K562 (cell line): Measurements from ENCODE around the gene GNG5.

ENCODE experiments used
- EZH2 ChIP-seq: IDR thresholded peaks from 2 replicates; pipeline ENCODE4 v1.6.1; 2012; ENCODE audit warnings: low read depth, mild to moderate bottlenecking, inconsistent platforms, low read length, borderline replicate concordance
- HDAC1 ChIP-seq, 2 experiments: fragments of 450-650 bp; IDR thresholded peaks; 2 replicates each; pipeline ENCODE4 v1.6.1; 2016 to 2017; ENCODE audit warnings: inconsistent platforms in 1 of 2, mild to moderate bottlenecking in 1 of 2, moderate library complexity in 1 of 2
- KLF13 ChIP-seq: fragments of 450-650 bp; IDR thresholded peaks from 2 replicates; pipeline ENCODE4 v1.6.1; 2016; ENCODE audit warnings: missing genetic modification characterization, low read depth, mild to moderate bottlenecking, missing compliant biosample characterization, moderate library complexity, borderline replicate concordance
- MNT ChIP-seq, 2 experiments: fragments of 450-650 bp; conservative IDR thresholded peaks; 2 replicates each; pipeline ENCODE4 v1.6.1; 2017; ENCODE audit warnings: mild to moderate bottlenecking in 2 of 2, moderate library complexity in 2 of 2
- PRPF4 ChIP-seq: fragments of 200-400 bp; formaldehyde crosslinking; IDR thresholded peaks from one replicate; pipeline ENCODE4 v1.6.1; 2017; ENCODE audit warnings: low read length, low read depth, mild to moderate bottlenecking; ENCODE audit not compliant: insufficient read depth, poor library complexity, severe bottlenecking
- YY1 ChIP-seq, 3 experiments: IDR thresholded peaks; 2 replicates each; pipeline ENCODE4 v1.6.1; 2011; ENCODE audit warnings: low read length in 2 of 3, mild to moderate bottlenecking in 2 of 3, moderate library complexity in 2 of 3, borderline replicate concordance in 1 of 3, control low read depth in 1 of 3, low read depth in 1 of 3; ENCODE audit not compliant: insufficient read depth in 3 of 3, insufficient replicate concordance in 2 of 3, control insufficient read depth in 1 of 3, insufficient read length in 1 of 3; ENCODE audit errors: extremely low read depth in 1 of 3
- ZNF124 ChIP-seq: sonication (generic); formaldehyde crosslinking; IDR thresholded peaks from 2 replicates; pipeline ENCODE4 v1.8.1; 2022; ENCODE audit warnings: missing genetic modification reagents
- TF ChIP-seq, protein P1 (sequence below), 3 experiments: IDR thresholded peaks in 2 of 3; conservative IDR thresholded peaks in 1 of 3; 2 replicates each; pipeline ENCODE4 v1.5.1; 2011 to 2012; ENCODE audit warnings: low read length in 3 of 3, mild to moderate bottlenecking in 3 of 3, control low read depth in 2 of 3, improper control_type of control experiment in 1 of 3, inconsistent platforms in 1 of 3, low read depth in 1 of 3, mixed read lengths in 1 of 3, moderate library complexity in 1 of 3; ENCODE audit not compliant: insufficient read depth in 2 of 3
- TF ChIP-seq, protein P2 (sequence below): sonication (generic); formaldehyde crosslinking; IDR thresholded peaks from 2 replicates; pipeline ENCODE4 v1.8.0; 2022; ENCODE audit warnings: missing genetic modification reagents, mild to moderate bottlenecking, borderline replicate concordance

- TF ChIP-seq PRPF4 (no peak), YY1 (IDR thresholded peaks at IDR 0.05; ENCODE audit: borderline replicate concordance in 1 of 3, control insufficient read depth in 1 of 3, extremely low read depth in 1 of 3, insufficient read depth in 3 of 3, insufficient read length in 1 of 3, insufficient replicate concordance in 2 of 3, low read depth in 1 of 3, low read length in 2 of 3) (no peak), KLF13 (tag) (no peak), EZH2 (no peak), MNT (conservative IDR thresholded peaks at IDR 0.05) (no peak), HDAC1 (IDR thresholded peaks at IDR 0.05) (no peak), ZNF124 (CRISPR knock-in tag) (no peak)
- TF ChIP-seq, protein P1, sequence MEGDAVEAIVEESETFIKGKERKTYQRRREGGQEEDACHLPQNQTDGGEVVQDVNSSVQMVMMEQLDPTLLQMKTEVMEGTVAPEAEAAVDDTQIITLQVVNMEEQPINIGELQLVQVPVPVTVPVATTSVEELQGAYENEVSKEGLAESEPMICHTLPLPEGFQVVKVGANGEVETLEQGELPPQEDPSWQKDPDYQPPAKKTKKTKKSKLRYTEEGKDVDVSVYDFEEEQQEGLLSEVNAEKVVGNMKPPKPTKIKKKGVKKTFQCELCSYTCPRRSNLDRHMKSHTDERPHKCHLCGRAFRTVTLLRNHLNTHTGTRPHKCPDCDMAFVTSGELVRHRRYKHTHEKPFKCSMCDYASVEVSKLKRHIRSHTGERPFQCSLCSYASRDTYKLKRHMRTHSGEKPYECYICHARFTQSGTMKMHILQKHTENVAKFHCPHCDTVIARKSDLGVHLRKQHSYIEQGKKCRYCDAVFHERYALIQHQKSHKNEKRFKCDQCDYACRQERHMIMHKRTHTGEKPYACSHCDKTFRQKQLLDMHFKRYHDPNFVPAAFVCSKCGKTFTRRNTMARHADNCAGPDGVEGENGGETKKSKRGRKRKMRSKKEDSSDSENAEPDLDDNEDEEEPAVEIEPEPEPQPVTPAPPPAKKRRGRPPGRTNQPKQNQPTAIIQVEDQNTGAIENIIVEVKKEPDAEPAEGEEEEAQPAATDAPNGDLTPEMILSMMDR (IDR thresholded peaks at IDR 0.05 in 2 of 3, conservative IDR thresholded peaks at IDR 0.05 in 1 of 3; ENCODE audit: insufficient read depth in 2 of 3, low read depth in 1 of 3, low read length in 3 of 3), result no peak
- TF ChIP-seq, protein P2, sequence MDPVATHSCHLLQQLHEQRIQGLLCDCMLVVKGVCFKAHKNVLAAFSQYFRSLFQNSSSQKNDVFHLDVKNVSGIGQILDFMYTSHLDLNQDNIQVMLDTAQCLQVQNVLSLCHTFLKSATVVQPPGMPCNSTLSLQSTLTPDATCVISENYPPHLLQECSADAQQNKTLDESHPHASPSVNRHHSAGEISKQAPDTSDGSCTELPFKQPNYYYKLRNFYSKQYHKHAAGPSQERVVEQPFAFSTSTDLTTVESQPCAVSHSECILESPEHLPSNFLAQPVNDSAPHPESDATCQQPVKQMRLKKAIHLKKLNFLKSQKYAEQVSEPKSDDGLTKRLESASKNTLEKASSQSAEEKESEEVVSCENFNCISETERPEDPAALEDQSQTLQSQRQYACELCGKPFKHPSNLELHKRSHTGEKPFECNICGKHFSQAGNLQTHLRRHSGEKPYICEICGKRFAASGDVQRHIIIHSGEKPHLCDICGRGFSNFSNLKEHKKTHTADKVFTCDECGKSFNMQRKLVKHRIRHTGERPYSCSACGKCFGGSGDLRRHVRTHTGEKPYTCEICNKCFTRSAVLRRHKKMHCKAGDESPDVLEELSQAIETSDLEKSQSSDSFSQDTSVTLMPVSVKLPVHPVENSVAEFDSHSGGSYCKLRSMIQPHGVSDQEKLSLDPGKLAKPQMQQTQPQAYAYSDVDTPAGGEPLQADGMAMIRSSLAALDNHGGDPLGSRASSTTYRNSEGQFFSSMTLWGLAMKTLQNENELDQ (CRISPR knock-in tag), result no peak
Measured at GRCh38 chr1:84480650-84481049, 25.7 kb downstream of the GNG5 start.
